Stimulated activated CD8-positive, alpha-beta memory T cell treated with anti-CD3 and anti-CD28 coated beads, Interleukin-15, amount 100 ng/mL, for 48 hours (primary cell): ENCODE measurements around the gene SPIB.

Experiments used
- DNase-seq, 2 donors: peaks; one replicate each; pipeline ENCODE4 v3.0.0-alpha.2; 2020; ENCODE audit warnings: low read depth in 2 of 2

SPIB gene

DNA sequence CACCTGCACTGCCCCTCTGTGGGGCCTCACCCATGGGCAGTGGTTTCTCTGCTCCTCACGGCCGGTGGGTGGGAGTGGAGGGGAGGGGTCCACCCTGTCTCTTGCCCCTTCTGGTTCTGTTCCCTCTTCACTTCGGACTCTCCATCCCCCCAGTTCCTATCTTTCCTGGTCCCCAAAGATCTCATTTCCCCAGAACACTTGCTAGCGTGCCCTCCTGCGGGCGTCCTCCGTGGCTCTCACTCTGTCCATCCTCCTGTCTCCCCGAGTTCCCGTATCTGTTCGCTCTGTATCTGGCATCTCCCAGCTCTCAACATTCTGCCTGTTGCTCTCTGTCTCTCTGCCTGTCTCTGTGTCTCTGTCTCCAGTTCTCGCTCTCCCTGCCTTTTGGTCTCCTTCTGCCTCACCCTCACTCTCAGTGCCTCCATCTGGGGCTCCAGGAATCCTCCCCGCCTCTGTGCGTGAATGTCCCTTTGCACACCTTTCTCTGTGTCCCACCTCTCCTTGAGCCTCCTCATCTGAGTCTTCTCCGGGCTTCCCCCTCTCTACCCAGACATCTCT is 363 bp downstream of the SPIB start:
- DNase-seq, result no peak

DNA sequence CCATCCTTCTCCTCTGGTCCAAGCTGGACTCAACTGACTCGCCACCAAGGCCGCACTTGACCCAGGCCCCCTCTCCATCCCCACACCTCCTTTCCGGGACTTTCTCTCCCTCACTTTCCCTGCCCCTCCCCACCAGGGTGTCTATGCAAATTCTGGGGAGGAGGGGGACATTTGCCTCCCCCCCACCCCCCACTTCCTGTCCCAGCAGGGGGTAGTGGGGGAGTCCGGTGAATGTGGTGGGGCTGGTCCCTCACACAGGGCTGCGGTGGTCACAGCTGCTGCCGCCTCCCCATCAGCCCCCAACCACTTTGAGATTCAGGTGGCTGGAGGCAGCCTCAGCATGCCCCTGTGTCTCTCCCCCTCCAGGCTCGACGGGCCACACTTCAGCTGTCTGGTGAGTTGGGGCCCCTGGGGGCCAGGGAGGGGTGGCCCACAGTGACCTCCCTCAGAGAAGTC is 870 bp downstream of the SPIB start:
- DNase-seq, result no peak

DNA sequence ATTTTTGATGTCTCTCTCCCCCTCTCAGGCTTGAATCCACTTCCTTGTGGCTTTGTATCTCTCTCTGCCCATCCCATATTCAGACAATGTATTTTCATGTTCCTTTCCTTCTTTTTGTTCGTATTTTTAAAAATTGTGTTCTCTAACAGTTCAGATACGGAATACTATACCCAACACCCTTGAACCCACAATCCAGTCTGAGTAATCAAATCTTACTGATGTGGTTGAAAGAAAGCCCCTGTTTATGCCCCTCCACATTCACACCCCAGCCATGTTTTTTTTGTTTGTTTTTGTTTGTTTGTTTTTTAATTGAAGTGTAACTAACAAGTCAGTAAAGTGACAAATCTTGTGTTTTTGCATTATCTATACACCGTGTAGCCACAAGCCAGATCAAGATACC is 1.4 kb downstream of the SPIB start:
- DNase-seq, result no peak

DNA sequence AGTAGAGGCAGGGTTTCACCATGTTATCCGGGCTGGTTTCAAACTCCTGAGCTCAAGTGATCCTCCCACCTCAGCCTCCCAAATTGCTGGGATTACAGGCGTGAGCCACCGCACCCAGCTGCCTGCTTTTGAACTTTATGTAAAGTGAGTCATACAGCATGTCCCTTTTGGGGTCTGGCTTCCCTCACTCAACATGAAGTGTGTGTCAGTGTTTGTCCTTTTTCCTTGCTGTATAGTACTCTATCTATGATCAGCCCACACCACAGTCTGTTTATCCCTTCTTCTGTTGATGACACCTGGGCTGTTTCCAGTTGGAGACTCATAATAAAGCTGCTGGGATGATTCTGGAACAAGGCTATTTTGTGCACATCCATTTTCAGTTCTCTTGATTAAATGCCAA is 2.1 kb downstream of the SPIB start:
- DNase-seq, result no peak

DNA sequence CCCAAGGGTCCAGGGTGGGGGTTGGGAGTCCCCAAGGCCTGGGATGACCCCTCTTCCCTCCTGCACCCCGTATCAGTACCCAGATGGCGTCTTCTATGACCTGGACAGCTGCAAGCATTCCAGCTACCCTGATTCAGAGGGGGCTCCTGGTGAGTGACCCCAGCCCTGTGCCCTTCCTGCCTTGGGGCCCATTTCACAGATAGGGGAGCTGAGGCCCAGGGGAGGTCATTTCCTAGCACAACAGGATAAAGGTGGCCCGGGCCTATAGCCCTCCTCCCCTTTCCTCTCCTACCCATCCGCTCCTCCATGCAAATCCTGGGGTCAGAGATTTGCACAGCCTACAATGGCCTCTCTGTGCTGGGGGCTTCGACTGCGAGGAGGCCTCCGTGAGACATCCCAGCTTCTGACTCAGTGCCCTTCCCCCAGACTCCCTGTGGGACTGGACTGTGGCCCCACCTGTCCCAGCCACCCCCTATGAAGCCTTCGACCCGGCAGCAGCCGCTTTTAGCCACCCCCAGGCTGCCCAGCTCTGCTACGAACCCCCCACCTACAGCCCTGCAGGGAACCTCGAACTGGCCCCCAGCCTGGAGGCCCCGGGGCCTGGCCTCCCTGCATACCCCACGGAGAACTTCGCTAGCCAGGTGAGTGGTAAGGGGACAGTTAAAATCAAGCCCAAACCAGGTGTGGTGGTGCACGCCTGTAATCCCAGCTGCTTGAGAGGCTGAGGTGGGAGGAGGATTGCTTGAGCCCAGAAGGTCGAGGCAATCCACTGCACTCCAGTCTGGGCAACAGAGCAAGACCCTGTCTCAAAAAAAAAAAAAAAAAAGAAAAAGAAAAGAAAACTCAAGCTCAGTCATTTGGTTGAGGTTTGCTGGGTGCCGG is 3.9 kb downstream of the SPIB start:
- DNase-seq, result no peak

DNA sequence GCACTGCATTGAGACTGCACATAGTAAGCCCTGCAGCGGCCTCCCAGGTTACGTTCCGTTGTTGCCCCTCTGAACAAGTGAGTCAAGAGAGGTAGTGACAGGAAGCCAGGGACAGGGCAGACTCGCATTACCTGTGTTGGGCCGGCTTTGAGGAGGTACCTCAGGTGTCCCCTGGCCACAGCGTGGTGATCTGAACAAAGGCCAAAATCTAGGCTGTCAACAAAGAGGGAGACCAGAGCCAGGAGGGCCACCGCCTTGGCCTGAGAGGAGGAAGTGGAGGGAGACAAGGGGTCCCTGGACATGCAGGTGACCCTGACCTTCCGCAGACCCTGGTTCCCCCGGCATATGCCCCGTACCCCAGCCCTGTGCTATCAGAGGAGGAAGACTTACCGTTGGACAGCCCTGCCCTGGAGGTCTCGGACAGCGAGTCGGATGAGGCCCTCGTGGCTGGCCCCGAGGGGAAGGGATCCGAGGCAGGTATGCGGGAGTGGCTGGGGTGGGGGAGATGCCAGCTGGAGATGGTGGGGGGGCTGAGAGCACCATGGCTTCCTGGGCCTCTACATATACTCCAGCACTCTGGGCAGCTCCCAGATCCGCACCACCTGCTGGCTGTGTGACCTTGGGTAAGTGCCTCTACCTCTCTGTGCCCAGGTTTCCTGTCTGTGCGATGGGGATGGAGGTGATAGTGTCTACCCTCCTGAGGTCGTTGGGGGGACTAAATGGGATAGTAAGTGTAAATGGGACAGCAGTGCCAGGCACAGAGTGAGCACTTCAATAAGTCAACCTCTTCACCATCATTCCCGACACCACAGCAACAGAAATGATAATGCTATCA is 4.8 kb downstream of the SPIB start:
- DNase-seq, result no peak

DNA sequence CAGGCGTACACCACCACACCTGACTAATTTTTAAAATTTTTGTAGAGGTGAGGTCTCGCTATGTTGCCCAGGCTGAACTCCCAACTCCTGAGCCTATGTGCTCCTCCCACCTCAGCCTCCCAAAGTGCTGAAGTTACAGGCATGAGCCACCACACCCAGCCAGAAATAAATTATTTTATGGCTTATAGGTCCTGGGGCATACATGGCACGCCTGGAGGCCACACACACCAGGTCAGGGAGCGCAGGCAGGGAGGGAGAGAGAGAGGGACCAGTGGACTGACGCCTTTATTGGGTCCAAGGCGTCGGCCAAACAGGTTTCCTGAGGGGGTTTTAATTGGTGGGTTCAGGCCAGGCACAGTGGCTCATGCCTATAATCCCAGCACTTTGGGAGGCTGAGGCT is 6.8 kb downstream of the SPIB start:
- DNase-seq, result no peak

DNA sequence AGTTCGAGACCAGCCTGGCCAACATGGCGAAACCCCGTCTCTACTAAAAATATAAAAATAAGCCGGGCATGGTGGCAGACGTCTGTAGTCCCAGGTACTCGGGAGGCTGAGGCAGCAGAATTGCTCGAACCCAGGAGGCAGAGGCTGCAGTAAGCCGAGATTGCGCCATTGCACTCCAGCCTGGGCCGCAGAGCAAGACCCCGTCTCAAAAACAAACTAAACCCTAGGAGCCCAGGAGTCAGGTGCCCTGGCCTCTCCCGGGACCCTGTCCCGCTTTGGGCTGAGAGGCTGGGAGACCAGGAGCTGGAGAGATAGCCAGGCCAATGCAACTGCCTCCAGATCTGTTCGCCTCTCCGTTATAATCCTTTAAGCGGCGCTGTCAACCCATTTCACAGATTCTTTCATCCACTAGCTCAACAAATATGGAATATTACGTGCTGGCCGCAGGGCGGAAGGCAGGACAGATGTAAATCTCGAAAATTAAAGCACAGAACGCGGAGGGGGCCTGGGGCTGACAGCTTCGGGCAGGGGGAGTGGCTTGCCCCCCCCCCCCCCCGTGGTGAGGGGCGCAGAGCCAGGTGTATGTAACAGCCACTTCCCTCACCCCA is 8.7 kb downstream of the SPIB start:
- DNase-seq, result no peak

DNA sequence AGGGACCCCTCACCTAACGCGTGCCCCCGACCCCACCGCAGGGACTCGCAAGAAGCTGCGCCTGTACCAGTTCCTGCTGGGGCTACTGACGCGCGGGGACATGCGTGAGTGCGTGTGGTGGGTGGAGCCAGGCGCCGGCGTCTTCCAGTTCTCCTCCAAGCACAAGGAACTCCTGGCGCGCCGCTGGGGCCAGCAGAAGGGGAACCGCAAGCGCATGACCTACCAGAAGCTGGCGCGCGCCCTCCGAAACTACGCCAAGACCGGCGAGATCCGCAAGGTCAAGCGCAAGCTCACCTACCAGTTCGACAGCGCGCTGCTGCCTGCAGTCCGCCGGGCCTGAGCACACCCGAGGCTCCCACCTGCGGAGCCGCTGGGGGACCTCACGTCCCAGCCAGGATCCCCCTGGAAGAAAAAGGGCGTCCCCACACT is 9.3 kb downstream of the SPIB start:
- no peak for DNase-seq

DNA sequence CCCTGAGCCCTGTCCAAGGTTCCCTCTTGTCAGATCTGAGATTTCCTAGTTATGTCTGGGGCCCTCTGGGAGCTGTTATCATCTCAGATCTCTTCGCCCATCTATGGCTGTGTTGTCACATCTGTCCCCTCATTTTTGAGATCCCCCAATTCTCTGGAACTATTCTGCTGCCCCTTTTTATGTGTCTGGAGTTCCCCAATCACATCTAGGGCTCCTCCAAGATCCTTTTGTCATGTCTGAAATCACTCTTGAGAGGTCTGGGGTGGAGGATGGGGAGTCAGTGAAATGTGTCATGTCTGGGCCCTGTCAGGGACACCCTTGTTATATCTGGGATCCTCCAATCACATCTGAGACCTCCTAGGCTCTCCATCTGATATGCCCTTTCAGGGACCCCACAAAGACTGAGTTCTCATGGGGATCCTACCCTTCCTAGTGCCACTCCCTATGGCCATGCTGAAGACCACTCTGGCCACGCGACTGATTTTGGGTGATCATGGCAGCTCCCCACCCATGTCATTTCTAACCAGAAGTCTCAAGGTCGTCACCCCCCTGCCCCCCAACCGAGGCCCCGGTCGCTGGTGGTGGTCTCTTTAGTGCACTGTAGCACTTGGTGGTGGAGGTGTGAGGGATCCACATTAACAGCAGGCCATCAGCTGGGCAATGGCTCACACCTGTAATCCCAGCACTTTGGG is 10.2 kb downstream of the SPIB start:
- no peak for DNase-seq

DNA sequence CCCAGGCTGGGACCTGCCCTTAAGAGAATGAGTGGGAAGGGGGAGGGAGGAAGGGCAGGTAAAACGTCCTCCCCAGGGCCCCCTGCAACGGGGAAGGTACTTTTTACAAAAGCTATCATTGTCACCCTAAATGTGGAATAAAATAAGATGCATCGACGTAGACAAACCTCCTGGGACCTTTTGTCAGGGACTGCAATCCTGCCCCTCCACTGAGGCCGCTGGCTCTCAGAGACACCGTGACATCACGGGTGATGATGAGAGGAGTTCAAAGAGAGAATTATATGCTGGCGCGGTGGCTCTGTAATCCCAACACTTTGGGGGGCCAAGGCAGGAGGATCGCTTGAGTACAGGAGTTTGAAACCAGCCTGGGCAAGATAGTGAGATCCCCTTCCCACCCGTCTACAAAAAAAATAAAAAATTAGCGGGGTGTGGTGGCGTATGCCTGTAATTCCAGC is 12.2 kb downstream of the SPIB start:
- no peak for DNase-seq

DNA sequence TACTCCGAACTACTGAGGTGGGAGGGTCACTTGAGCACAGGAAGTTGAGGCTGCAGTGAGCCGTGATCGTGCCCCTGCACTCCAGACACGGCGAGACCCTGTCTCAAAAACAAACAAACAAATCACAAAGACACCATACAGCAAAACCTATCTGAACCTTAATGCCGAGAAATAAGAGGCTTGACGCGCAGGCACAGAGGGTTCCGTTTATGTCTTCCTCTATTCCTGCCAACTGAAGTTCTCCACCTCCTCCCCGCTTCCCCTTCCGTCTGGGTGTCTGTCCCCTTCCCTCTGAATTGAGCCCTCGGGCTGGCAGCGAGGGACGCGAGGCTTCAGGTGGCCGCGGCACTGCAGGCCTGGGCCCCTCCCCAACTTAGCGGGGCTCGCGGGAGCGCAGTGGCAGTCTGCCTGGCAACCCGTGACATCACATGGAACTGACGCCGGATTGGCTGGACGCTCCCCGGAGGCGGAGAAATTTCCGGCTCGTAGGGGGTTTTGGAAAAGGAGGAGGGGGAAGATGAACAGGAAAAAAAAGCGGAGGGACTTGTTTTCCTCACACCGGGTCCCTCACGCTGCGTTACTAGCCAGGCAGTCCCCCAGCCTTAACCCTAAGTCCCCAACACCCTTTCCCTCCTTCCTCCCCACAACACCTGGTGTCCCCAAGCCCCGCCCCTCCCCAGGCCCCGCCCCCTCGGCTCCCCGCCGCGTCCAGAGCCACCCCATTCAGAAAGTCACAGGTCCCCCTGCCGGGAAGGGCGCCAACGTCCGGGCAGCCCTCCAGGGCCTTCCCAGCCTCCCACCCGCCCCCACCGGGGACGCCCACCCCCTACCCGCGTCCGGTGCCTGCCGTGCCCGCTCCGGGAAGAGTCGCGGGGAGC is 12.8 kb downstream of the SPIB start:
- DNase-seq, result peak; percentile 51 to 70

DNA sequence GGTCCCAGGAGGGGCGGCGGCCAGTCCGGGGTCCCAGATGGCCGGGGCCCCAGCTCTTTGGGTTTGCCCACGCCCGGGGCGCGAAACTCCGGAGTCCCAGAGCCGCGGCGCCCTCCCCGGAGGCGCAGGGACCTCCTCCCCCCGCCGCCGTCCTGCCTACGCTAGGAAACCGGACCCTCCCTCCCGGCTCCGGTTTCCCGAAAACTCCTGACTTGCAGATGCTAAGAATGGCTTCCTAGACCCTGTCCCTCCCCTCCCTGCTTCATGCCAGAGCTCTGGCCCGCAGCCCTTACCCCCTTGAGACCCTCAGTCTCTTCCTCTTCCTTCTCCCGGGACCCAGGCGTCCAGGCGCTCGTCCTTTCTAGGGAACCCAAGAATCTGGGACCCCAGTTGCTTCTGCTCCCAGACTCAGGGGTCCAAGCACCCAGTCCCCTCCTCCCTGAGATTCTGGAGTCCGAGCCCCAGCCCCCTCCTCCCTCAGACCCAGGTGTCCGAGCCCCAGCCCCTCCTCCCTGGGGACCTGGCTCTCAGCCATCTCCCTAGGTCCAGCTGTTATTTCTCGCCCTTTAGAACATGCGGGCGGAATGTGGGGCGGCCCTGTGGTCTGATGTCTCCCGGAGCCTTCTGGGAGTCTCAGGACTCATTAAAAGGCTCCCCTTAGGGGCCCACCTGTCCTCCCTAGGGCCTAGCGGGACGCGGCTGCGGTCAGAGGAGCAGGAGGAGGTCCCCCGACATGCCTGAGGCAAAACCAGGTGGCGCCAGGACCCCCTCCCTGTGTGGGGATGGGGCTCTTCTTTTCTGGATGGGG is 13.7 kb downstream of the SPIB start, which contains the start of gene MYBPC2:
MYBPC2 (plus strand) TSS at position 672 of the 808 bp plus-strand sequence; CDS start at position 734, 62 bp downstream.
- DNase-seq, result no peak

DNA sequence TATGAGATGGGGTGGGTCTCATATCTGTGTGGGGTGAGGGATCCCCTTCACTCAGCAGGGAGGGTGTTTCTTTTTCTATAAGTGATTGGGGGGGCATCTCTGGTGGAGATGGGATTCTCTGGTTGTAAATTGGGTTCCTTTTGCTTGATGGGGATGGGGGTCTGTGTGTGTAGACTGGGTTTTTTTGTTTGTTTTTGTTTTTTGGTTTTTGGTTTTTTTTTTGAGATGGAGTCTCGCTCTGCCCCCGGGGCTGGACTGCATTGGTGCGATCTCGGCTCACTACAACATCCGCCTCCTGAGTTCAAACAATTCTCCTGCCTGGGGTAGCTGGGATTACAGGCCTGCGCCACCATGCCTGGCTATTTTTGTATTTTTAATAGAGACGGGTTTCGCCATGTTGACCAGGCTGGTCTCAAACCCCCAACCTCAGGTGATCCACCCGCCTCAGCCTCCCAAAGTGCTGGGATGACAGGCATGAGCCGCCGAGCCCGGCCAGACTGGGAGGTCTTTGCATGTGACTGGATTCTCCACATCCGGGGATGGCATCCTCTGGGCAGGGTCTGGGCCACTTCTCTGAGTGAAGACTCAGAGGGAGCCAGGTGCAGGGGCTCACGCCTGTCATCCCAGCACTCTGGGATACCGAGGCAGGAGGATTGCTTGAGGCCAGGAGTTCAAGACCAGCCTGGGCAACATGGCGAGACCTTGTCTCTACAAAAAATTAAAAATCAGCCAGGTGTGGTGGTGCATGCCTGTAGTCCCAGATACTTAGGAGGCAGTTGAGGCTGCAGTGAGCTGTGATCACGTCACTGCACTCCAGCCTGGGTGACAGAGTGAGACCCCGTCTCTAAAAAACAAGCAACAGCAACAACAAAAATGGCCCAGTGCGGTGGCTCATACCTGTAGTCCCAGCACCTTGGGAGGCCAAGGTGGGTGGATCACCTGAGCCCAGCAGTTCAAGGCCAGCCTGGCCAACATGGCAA is 14.8 kb downstream of the SPIB start:
- no peak for DNase-seq

DNA sequence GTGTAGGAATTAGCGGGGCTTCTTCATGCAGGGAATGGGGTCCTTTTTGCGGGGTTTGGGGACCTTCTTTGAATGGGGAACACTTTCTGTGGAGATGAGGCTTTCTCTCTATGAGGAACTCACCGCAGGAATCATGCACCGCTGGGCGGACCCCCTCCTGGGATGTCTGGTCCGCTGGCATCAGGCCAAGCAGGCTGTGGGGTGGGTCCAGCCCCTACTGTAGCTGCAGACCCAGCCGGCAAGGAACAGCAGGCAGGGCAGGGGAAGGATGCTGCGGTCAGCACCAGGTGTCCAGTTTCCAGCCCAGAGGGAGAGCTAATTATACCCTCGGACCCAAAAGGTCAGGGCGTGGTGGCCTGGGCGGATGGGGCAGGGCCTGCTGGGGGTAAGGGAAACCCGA is 15.8 kb downstream of the SPIB start:
- no peak for DNase-seq

DNA sequence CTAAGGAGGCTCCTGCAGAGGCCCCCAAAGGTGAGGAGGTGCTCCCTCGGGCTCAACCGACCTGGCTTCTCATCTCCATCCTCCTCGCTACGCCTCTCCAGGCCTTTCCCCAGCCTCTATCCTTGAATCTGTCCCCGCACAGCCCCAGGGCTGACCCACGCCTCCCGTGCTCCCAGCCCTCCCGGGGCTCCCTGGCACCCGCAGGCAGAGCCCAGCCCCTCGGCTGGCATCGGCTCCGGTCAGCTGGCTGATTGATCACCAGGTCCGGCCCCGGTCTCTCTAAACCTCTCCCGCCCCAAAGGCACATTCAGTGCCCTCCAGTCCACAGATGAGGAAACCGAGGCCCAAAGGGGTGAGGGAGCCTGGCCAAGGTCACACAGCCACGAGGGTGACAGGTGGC is 16.5 kb downstream of the SPIB start:
- DNase-seq, result no peak

DNA sequence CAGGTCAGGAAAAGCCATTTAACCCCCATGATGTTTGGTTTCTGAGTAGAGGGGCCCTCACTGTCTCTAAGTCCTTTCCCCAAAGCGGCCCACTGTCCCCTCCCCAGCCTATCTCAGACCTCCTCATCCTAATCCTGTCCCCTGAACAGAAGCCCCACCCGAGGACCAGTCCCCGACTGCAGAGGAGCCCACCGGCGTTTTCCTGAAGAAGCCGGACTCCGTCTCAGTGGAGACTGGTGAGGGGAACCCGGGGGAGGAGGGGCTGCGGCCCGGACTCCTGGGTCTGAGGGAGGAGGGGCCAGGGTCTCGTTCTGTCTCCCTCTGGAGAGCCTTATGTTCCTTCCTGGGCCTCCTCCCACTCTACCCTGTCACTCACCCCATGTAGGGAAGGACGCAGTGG is 16.9 kb downstream of the SPIB start:
- DNase-seq, result no peak

DNA sequence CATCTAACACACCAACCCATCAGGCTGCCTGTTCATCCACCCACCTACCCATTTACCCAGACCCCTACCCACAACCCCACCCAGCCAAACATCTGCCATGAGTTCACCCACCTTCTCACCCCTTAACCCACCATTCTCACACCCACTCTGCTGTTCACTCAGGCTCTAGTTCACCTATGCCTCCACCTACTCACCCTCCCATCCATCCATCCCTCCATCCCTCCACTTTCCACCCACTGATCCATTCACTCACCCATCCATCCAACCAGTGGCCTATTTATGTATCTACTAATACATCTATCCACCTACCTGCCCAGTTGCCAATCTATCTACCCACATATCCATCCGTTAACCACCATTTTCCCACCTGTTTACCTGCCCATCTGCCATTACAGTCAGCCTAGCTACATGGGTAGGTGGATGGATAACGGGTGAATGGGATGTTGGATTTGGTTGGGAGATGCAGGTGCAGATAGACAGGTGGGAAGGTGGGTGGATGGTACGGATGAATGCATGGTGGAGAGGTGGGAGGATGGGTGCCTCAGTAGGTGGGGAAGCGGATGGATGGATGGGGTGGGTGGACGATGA is 19.2 kb downstream of the SPIB start:
- no peak for DNase-seq
